OCI-LY3 (cell line): ENCODE results near the gene MRPL40.

Experiments
- CTCF ChIP-seq: fragments of 200-600, 300-600 bp; sonication (generic); IDR thresholded peaks from 2 replicates; pipeline ENCODE4 v1.5.1; 2014; ENCODE audit warnings: antibody characterized with exemption, low read length, low read depth
- EZH2phosphoT487 ChIP-seq: fragments of 200-600 bp; shearing (Covaris generic); IDR thresholded peaks from 2 replicates; pipeline ENCODE4 v1.6.1; 2018; ENCODE audit warnings: antibody characterized with exemption, mixed run types, low read depth

- TF ChIP-seq EZH2phosphoT487: no peak
- TF ChIP-seq CTCF: no peak
These were observed 15.8 kb downstream of the MRPL40 start for GRCh38 chr22:19448076-19448607.
